H1 (cell line): ENCODE results near the gene TFF3. TPM values are rescaled to one million over a fixed set of nuclear protein-coding genes. Genes with fewer than 3 reads are reported as not detected.

Source experiments
- BACH1 ChIP-seq: IDR thresholded peaks from 2 replicates; pipeline ENCODE4 v1.6.1; 2012; ENCODE audit warnings: low read length, improper control_type of control experiment
- CTCF ChIP-seq, 3 experiments: IDR thresholded peaks; 1 replicate in 2 of 3; 2 replicates in 1 of 3; pipeline versions ENCODE4 v1.5.1 to v1.6.1; 2011; ENCODE audit warnings: low read length in 3 of 3, mild to moderate bottlenecking in 3 of 3, inconsistent platforms in 2 of 3, low read depth in 1 of 3, moderate library complexity in 1 of 3; ENCODE audit not compliant: insufficient read depth in 1 of 3; ENCODE audit errors: control extremely low read depth in 1 of 3
- MAX ChIP-seq: IDR thresholded peaks from 2 replicates; pipeline ENCODE4 v1.6.1; 2012; ENCODE audit warnings: inconsistent platforms
- NANOG ChIP-seq: IDR thresholded peaks from 2 replicates; pipeline ENCODE4 v1.6.1; 2011; ENCODE audit warnings: low read length, low read depth, mild to moderate bottlenecking, inconsistent platforms; ENCODE audit not compliant: insufficient read depth, poor library complexity, severe bottlenecking
- SIRT6 ChIP-seq: IDR thresholded peaks from one replicate; pipeline ENCODE4 v1.7.1; 2012; ENCODE audit warnings: low read length, inconsistent platforms
- polyA plus RNA-seq, 7 experiments: library from polyadenylated mRNA; depleted of rRNA in 3 of 7; stranded (reverse) in 5 of 7; unstranded in 2 of 7; fragments of >200 nt in 5 of 7; fragments of 200-250 nt in 2 of 7; gene quantifications; 1 replicate in 5 of 7; 2 replicates in 1 of 7; 4 replicates in 1 of 7; pipeline versions ENCODE4 v1.2.1 to v1.2.3, GENCODE V29; 2011 to 2013; ENCODE audit warnings: missing spikeins in 2 of 7, mixed read lengths in 2 of 7
- total RNA-seq: library from RNA; stranded (reverse); fragmentation: NEBNext Ultra II Directional; extraction: Animal tissue kit (Norgen Biotek cat#: 25700); gene quantifications from 2 replicates; pipeline ENCODE4 v1.2.1, GENCODE V29; 2021

TFF3 gene
- total and polyA plus RNA-seq, 2 of the 8 experiments (the other 6 are each of a cell fraction or from before 2014, with no cell fraction given): 1.7 to 6.7 TPM

DNA sequence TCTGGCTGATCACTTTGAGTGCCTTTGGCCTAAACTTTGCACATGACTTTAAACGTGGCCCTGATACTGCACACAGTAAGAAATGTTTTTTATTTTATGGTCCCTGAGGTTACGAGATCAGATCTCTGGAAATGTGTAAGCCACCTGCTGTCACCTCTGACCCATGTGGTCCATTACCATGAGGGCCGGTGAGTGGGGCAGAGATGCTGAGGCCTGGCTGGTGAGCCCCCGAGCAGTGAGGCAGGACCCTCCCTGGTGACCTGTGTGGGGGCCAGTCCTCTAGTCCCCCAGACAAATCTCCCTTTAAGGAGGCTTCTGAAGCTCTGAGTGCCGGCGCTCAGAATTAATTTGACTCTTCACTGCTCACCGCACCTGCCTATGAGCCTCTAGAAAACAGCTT is 12.4 kb downstream of the TFF3 start (continued):
- TF ChIP-seq CTCF (IDR thresholded peaks at IDR 0.05; ENCODE audit: control extremely low read depth in 1 of 3, insufficient read depth in 1 of 3, low read depth in 1 of 3, low read length in 3 of 3) (no peak), NANOG (no peak), SIRT6 (no peak), MAX (no peak), BACH1 (no peak)
